Upper lobe of left lung (tissue), 4 donors: Measurements from ENCODE around the gene MCM9.

Experiments
- CTCF ChIP-seq, 6 experiments: fragments of 450-650 bp in 4 of 6; fragments of 200-600 bp in 2 of 6; sonication (generic) in 2 of 6; IDR thresholded peaks; one replicate each; pipeline ENCODE4 v1.5.1; 2016 to 2019; ENCODE audit warnings: antibody characterized with exemption in 6 of 6
- POLR2A ChIP-seq, 4 donors: fragments of 450-650 bp; IDR thresholded peaks; one replicate each; pipeline ENCODE4 v1.5.1; 2016 to 2017; ENCODE audit warnings: antibody characterized with exemption in 4 of 4, mild to moderate bottlenecking in 2 of 4
- POLR2AphosphoS5 ChIP-seq, 2 donors: sonication (generic); formaldehyde crosslinking; IDR thresholded peaks; one replicate each; pipeline ENCODE4 v1.5.1; 2017; ENCODE audit warnings: antibody characterized with exemption in 2 of 2

- TF ChIP-seq CTCF (IDR thresholded peaks at IDR 0.05) (no peak), POLR2AphosphoS5 (IDR thresholded peaks at IDR 0.05) (no peak), POLR2A (IDR thresholded peaks at IDR 0.05) (no peak)
Measured at GRCh38 chr6:118905084-118905483, 29.9 kb downstream of the MCM9 start.
